GM12875 (cell line): ENCODE results near the gene PLSCR2.

Experiments
- H3K4me3 ChIP-seq: one replicate; pipeline ENCODE4 v1.5.1; 2011; ENCODE audit warnings: low read depth, low read length, control low read depth
- TF ChIP-seq, protein P1 (sequence below): IDR thresholded peaks from 2 replicates; pipeline ENCODE4 v1.5.1; 2011; ENCODE audit warnings: low read depth, mild to moderate bottlenecking, control low read depth, inconsistent platforms, low read length, moderate library complexity, borderline replicate concordance; ENCODE audit not compliant: insufficient read depth

The PLSCR2 gene

GRCh38 chr3:146404436-146404835 lies 64.9 kb downstream of the PLSCR2 start:
- TF ChIP-seq, protein P1, sequence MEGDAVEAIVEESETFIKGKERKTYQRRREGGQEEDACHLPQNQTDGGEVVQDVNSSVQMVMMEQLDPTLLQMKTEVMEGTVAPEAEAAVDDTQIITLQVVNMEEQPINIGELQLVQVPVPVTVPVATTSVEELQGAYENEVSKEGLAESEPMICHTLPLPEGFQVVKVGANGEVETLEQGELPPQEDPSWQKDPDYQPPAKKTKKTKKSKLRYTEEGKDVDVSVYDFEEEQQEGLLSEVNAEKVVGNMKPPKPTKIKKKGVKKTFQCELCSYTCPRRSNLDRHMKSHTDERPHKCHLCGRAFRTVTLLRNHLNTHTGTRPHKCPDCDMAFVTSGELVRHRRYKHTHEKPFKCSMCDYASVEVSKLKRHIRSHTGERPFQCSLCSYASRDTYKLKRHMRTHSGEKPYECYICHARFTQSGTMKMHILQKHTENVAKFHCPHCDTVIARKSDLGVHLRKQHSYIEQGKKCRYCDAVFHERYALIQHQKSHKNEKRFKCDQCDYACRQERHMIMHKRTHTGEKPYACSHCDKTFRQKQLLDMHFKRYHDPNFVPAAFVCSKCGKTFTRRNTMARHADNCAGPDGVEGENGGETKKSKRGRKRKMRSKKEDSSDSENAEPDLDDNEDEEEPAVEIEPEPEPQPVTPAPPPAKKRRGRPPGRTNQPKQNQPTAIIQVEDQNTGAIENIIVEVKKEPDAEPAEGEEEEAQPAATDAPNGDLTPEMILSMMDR = no peak

DNA sequence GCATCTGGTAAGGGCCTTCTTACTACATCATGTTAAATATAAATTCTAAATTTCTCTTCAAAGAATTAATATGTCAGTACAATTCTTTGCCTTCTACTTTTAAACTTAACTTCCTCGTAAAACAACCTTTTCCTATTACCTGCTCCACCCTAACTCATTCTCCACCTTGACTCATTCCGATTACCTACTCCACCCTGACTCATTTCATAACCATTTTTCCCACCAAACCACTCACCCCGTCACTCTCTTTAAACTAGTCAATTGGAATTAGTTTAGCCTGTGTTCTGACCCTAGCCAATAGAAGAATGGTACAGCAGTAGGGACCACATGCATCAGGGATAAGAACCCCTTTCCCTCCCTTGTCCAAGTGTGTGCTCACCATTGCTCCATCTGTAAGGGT lies 65.6 kb downstream of the PLSCR2 start:
- TF ChIP-seq, protein P1 = no peak
- H3K4me3 ChIP-seq = no peak overlapping the region

More at GRCh38 chr3:146404436-146404835, 64.9 kb downstream of the PLSCR2 start:
- no peak overlapping the region for H3K4me3 ChIP-seq

GRCh38 chr3:146396792-146397191 lies 72.6 kb downstream of the PLSCR2 start:
- TF ChIP-seq, protein P1 = no peak
- H3K4me3 ChIP-seq = no peak overlapping the region

GRCh38 chr3:146395164-146395563 lies 74.2 kb downstream of the PLSCR2 start:
- no peak overlapping the region for H3K4me3 ChIP-seq
- TF ChIP-seq, protein P1 = no peak

DNA sequence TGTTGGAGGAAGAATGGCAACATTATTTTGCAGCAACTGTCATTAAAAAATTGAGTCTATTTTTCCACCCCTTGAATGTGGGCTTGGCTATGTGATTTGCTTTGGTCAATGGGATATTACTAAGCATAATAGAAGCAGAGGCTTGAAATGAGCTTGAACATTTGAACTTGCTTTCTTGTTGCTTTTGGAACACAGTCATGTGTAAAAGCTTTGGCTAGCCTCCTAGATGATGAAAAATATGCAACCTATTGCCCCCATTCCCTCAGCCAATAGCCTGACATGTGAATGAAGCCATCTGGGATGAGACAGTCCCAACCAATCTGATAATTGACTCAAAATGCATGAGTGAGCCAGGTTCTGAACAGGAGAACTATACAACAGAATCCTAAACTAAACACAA lies 78.4 kb downstream of the PLSCR2 start:
- no peak overlapping the region for H3K4me3 ChIP-seq
- TF ChIP-seq, protein P1 = no peak

GRCh38 chr3:146390006-146390772 lies 79.2 kb downstream of the PLSCR2 start:
- TF ChIP-seq, protein P1 = no peak
- H3K4me3 ChIP-seq = no peak overlapping the region

- TF ChIP-seq, protein P1 = no peak
- H3K4me3 ChIP-seq = no peak overlapping the region
Measured at GRCh38 chr3:146387566-146387965, 81.8 kb downstream of the PLSCR2 start.
